T-cell (primary cell): ENCODE results near the gene ZNF43. TPM values are rescaled to one million over a fixed set of nuclear protein-coding genes. Genes with fewer than 3 reads are reported as not detected.
"Not testable (repeated sequence)": the region's sequence is repeated elsewhere in the genome, so short reads cannot be mapped to it uniquely, and the experiment has no call there.

Source experiments
- ATAC-seq, 4 experiments: fragments of 200-7000 bp in 3 of 4; fragments of 150-1000 bp in 1 of 4; cut with Tn5 transposase; replicated peaks in 1 of 4; 1 replicate in 3 of 4; 2 replicates in 1 of 4; pipeline ENCODE4 v1.10.0; 2021; ENCODE audit warnings: moderate library complexity in 3 of 4, mild to moderate bottlenecking in 2 of 4, moderate number of reproducible peaks in 1 of 4
- CTCF ChIA-PET, 2 donors: fragments of 300-600 bp; sonication (Branson Sonifier 250); formaldehyde crosslinking; loops; one replicate each; lab custom pipeline; 2022; ENCODE audit warnings: antibody characterized with exemption in 2 of 2; lab: Charles Lee
- POLR2A ChIA-PET, 2 donors: fragments of 300-600 bp; sonication (Branson Sonifier 250); formaldehyde crosslinking; loops; one replicate each; lab custom pipeline; 2022; ENCODE audit warnings: antibody characterized with exemption in 2 of 2; lab: Charles Lee
- DNase-seq, 35 experiments: peaks; one replicate each; pipeline versions ENCODE4 v3.0.0 to v3.0.0-alpha.2; 2013 to 2023
- H3K27ac ChIP-seq: one replicate; pipeline ENCODE4 v1.5.1; 2013; ENCODE audit warnings: low read length
- H3K27me3 ChIP-seq, 2 experiments: replicated peaks in 1 of 2; 1 replicate in 1 of 2; 2 replicates in 1 of 2; pipeline versions ENCODE4 v1.6.1 to v1.7.0; 2013; ENCODE audit warnings: low read length in 1 of 2, mixed read lengths in 1 of 2; ENCODE audit not compliant: control insufficient read depth in 2 of 2, insufficient read depth in 2 of 2; ENCODE audit errors: extremely low read depth in 1 of 2
- H3K36me3 ChIP-seq, 2 donors: 1 replicate in 1 of 2; 2 replicates in 1 of 2; pipeline versions ENCODE4 v1.6.1 to v1.7.0; 2013; ENCODE audit warnings: low read length in 1 of 2; ENCODE audit not compliant: control insufficient read depth in 2 of 2, insufficient read depth in 1 of 2; ENCODE audit errors: extremely low read depth in 1 of 2
- H3K4me1 ChIP-seq, 2 experiments: 1 replicate in 1 of 2; 2 replicates in 1 of 2; pipeline versions ENCODE4 v1.6.1 to v1.7.0; 2013; ENCODE audit warnings: low read length in 2 of 2, mixed read lengths in 1 of 2; ENCODE audit not compliant: insufficient read depth in 2 of 2, control insufficient read depth in 1 of 2; ENCODE audit errors: extremely low read depth in 1 of 2
- H3K4me3 ChIP-seq, 2 donors: 1 replicate in 1 of 2; 2 replicates in 1 of 2; pipeline versions ENCODE4 v1.5.1 to v1.7.0; 2013; ENCODE audit warnings: mild to moderate bottlenecking in 2 of 2, low read length in 1 of 2, moderate library complexity in 1 of 2; ENCODE audit not compliant: control insufficient read depth in 1 of 2; ENCODE audit errors: extremely low read depth in 1 of 2
- H3K9me3 ChIP-seq: 2 replicates; pipeline ENCODE4 v1.7.0; 2013
- H3K27ac Mint-ChIP-seq, 2 donors: one replicate each; pipeline ENCODE4 v1.8.0; 2020 to 2021; ENCODE audit warnings: mild to moderate bottlenecking in 2 of 2, mixed read lengths in 2 of 2
- H3K27me3 Mint-ChIP-seq, 2 donors: one replicate each; pipeline ENCODE4 v1.8.0; 2021 to 2022; ENCODE audit warnings: mixed read lengths in 2 of 2
- H3K36me3 Mint-ChIP-seq: one replicate; pipeline ENCODE4 v1.8.0; 2021; ENCODE audit warnings: mixed read lengths
- H3K4me1 Mint-ChIP-seq, 3 donors: one replicate each; pipeline ENCODE4 v1.8.0; 2020 to 2022; ENCODE audit warnings: mixed read lengths in 3 of 3, mild to moderate bottlenecking in 1 of 3
- H3K4me3 Mint-ChIP-seq, 3 donors: one replicate each; pipeline ENCODE4 v1.8.0; 2020 to 2022; ENCODE audit warnings: mild to moderate bottlenecking in 3 of 3, mixed read lengths in 3 of 3, moderate library complexity in 3 of 3
- H3K9me3 Mint-ChIP-seq, 3 donors: one replicate each; pipeline ENCODE4 v1.8.0; 2020 to 2022; ENCODE audit warnings: mixed read lengths in 3 of 3
- WGBS: methylation state at CpG from one replicate; pipeline ENCODE4 v1.1.5; 2013; ENCODE audit warnings: missing lambda C conversion rate; ENCODE audit not compliant: insufficient coverage; 5-methylcytosine and 5-hydroxymethylcytosine counted together
- total RNA-seq, 35 experiments: library from RNA in 6 of 35; stranded (reverse) in 6 of 35; fragments of 120-200 nt in 1 of 35; gene quantifications; one replicate each; pipeline versions ENCODE4 v1.2.1 to v1.2.4 and lab custom pipeline; 2013 to 2026

ZNF43 gene
- total RNA-seq, result 10 to 100 TPM; 22.3 to 31.5 (median 25.0) TPM
- 26.7 TPM for total RNA-seq (2013)
- 11.3 to 79.5 (median 39.8) reads per million in 29 experiments for total RNA-seq (lab: John Stamatoyannopoulos, UW)

GRCh38 chr19:21835810-21836444 is at the start of gene ZNF43:
TSS of gene ZNF43 (minus strand) at chr19:21836182. CDS start at chr19:21836038, 144 bp downstream.
- H3K27ac Mint-ChIP-seq, result peak within 1 kb of the TSS; percentile 97 to 98
- CTCF ChIA-PET, result interaction anchor here (0.6 to 1.6 kb wide), 7 partner anchors 10 to 315 kb away, joined by 3 to 21 read pairs (median 3); partner anchors contain the start of gene ZNF100 (in 2 of the 2)
- Histone ChIP-seq H3K4me3 (peak within 1 kb of the TSS; percentile 90 to 95), H3K9me3 (peaks cover 1% of the 10 kb centered on the region), H3K36me3 (peaks cover 0 to 9% of the 10 kb centered on the region in 2 donors), H3K27me3 (no peaks in the 10 kb centered on the region), H3K27ac (peak within 1 kb of the TSS; percentile 76), H3K4me1 (peaks cover 7 to 31% of the 10 kb centered on the region in 2 experiments)
- peak within 1 kb of the TSS; percentile 95 to 100 (median 99) for H3K4me3 Mint-ChIP-seq
- peaks cover 22% of the 10 kb centered on the region for H3K36me3 Mint-ChIP-seq
- WGBS, result under 1% methylated on average over 26 of the region's 29 CpGs
- H3K4me1 Mint-ChIP-seq, result peaks cover 29 to 39% (median 36%) of the 10 kb centered on the region in 3 donors
- peaks cover 0 to 2% (median 1%) of the 10 kb centered on the region in 3 donors for H3K9me3 Mint-ChIP-seq
- POLR2A ChIA-PET, result interaction anchor here (0.6 to 2.6 kb wide), 7 partner anchors 16 to 815 kb away, joined by 3 to 21 read pairs (median 9); partner anchors contain the start of genes ZNF100 (in 1 of the 2), ZNF429 (in 1 of the 2) and ZNF430 (in 1 of the 2)
- DNase-seq (peak; percentile 85 to 96 (median 93)), ATAC-seq (peak; percentile 99)
- no peaks in the 10 kb centered on the region for H3K27me3 Mint-ChIP-seq

GRCh38 chr19:21885516-21885915 is 49.5 kb upstream of the ZNF43 start:
- ATAC-seq, CTCF ChIA-PET, H3K9me3 Mint-ChIP-seq, H3K4me3 ChIP-seq, H3K4me1 ChIP-seq, H3K9me3 ChIP-seq, H3K36me3 Mint-ChIP-seq, H3K4me3 Mint-ChIP-seq, H3K27ac ChIP-seq, H3K27ac Mint-ChIP-seq, DNase-seq, H3K27me3 ChIP-seq, H3K36me3 ChIP-seq, POLR2A ChIA-PET: not testable (repeated sequence)
- no CpG with 5 or more reads among the region's 2 CpGs for WGBS
- Mint-ChIP-seq H3K4me1 (peaks cover 0 to 10% (median 0%) of the 10 kb centered on the region in 3 donors), H3K27me3 (peaks cover 7 to 24% of the 10 kb centered on the region in 2 donors)

GRCh38 chr19:21884786-21885185 is 48.8 kb upstream of the ZNF43 start:
- H3K4me1 Mint-ChIP-seq, H3K27me3 ChIP-seq, H3K36me3 ChIP-seq, H3K4me3 ChIP-seq, H3K27ac Mint-ChIP-seq, H3K27ac ChIP-seq, ATAC-seq, H3K9me3 Mint-ChIP-seq, CTCF ChIA-PET, POLR2A ChIA-PET, H3K4me1 ChIP-seq, DNase-seq, H3K36me3 Mint-ChIP-seq, H3K9me3 ChIP-seq, H3K4me3 Mint-ChIP-seq: not testable (repeated sequence)
- WGBS, result 95% methylated on average over 4 of the region's 8 CpGs
- peaks cover 7 to 24% of the 10 kb centered on the region in 2 donors for H3K27me3 Mint-ChIP-seq

GRCh38 chr19:21883516-21883915 is 47.5 kb upstream of the ZNF43 start:
- H3K36me3 ChIP-seq, result no peaks in the 10 kb centered on the region
- H3K27me3 ChIP-seq, result no peaks in the 10 kb centered on the region
- DNase-seq (no peak), ATAC-seq (no peak)
- no peak overlapping the region for H3K27ac Mint-ChIP-seq
- H3K4me3 ChIP-seq, result no peak overlapping the region
- CTCF ChIA-PET, result no interaction called here
- H3K36me3 Mint-ChIP-seq, result no peaks in the 10 kb centered on the region
- no peaks in the 10 kb centered on the region for H3K4me1 Mint-ChIP-seq
- POLR2A ChIA-PET, result no interaction called here
- peaks cover 7 to 20% of the 10 kb centered on the region in 2 donors for H3K27me3 Mint-ChIP-seq
- H3K4me3 Mint-ChIP-seq, result no peak overlapping the region
- 82% methylated on average over 9 of the region's 10 CpGs for WGBS
- no peak overlapping the region for H3K27ac ChIP-seq
- H3K4me1 ChIP-seq, result no peaks in the 10 kb centered on the region
- no peaks in the 10 kb centered on the region for H3K9me3 ChIP-seq
- H3K9me3 Mint-ChIP-seq, result no peaks in the 10 kb centered on the region

- CTCF ChIA-PET, H3K27ac Mint-ChIP-seq, H3K4me1 ChIP-seq, ATAC-seq, H3K4me3 ChIP-seq, H3K27ac ChIP-seq, H3K9me3 ChIP-seq, POLR2A ChIA-PET, H3K9me3 Mint-ChIP-seq, H3K27me3 ChIP-seq, H3K4me3 Mint-ChIP-seq, H3K4me1 Mint-ChIP-seq, H3K36me3 ChIP-seq, H3K36me3 Mint-ChIP-seq: not testable (repeated sequence)
- peaks cover 7 to 16% of the 10 kb centered on the region in 2 donors for H3K27me3 Mint-ChIP-seq
- DNase-seq, result peak in 7 of 35 experiments; percentile 0 to 19 (median 6)
- no CpG with 5 or more reads among the region's 9 CpGs for WGBS
These were observed 44.8 kb upstream of the ZNF43 start for GRCh38 chr19:21880761-21881160.

- Mint-ChIP-seq H3K4me3 (no peak overlapping the region), H3K36me3 (no peaks in the 10 kb centered on the region), H3K9me3 (no peaks in the 10 kb centered on the region), H3K4me1 (no peaks in the 10 kb centered on the region), H3K27ac (no peak overlapping the region), H3K27me3 (peaks cover 0 to 6% of the 10 kb centered on the region in 2 donors)
- DNase-seq (no peak), ATAC-seq (no peak)
- Histone ChIP-seq H3K4me3 (no peak overlapping the region), H3K27me3 (no peaks in the 10 kb centered on the region), H3K36me3 (no peaks in the 10 kb centered on the region), H3K27ac (no peak overlapping the region), H3K4me1 (no peaks in the 10 kb centered on the region), H3K9me3 (no peaks in the 10 kb centered on the region)
- POLR2A ChIA-PET, result no interaction called here
- WGBS, result 100% methylated on average over 1 of the region's 4 CpGs
- CTCF ChIA-PET, result no interaction called here
These were observed 42.7 kb upstream of the ZNF43 start for GRCh38 chr19:21878646-21879045.
